Mucosa of stomach (tissue), 1 donor: ENCODE data around the gene ISX.
"Not testable (repeated sequence)": the region's sequence is repeated elsewhere in the genome, so short reads cannot be mapped to it uniquely, and the experiment has no call there.

Experiments used
- H3K27me3 ChIP-seq: one replicate; pipeline ENCODE4 v1.7.0; 2013; ENCODE audit warnings: mild to moderate bottlenecking, low read length; ENCODE audit not compliant: control insufficient read depth, insufficient read depth
- H3K36me3 ChIP-seq: one replicate; pipeline ENCODE4 v1.7.0; 2013; ENCODE audit warnings: low read length; ENCODE audit not compliant: control insufficient read depth, insufficient read depth
- H3K4me1 ChIP-seq: one replicate; pipeline ENCODE4 v1.7.0; 2013; ENCODE audit warnings: mild to moderate bottlenecking, low read length; ENCODE audit not compliant: control insufficient read depth, insufficient read depth
- H3K4me3 ChIP-seq: one replicate; pipeline ENCODE4 v1.7.0; 2013; ENCODE audit warnings: low read length
- H3K9ac ChIP-seq: one replicate; pipeline ENCODE4 v1.7.0; 2013; ENCODE audit warnings: mild to moderate bottlenecking, low read length, moderate library complexity
- H3K9me3 ChIP-seq: one replicate; pipeline ENCODE4 v1.7.0; 2013; ENCODE audit warnings: mild to moderate bottlenecking, low read length, moderate library complexity; ENCODE audit not compliant: control insufficient read depth
- donor health status: Pancreatic carcinoma.

Gene ISX

DNA sequence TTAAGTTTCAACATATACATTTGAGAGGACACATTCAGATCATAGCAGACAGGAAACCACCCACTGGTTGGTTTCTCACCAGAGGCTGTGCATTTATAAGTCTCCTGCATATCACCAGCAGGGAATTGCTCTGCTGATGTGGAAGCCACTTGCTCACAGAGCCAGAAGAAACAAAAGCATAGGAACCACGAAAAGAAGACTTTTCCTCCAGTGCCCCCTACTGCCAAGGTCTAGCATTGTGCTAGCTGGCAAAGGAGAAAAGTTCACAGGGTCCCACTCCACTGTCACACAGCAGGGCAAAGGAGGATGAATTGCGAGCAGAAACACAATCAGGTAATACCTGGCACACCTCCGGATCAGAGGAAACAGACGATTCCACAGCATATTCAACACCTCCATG, 28.9 kb upstream of the ISX start:
- H3K4me1 ChIP-seq: no peaks in the 10 kb centered on the region
- H3K27me3 ChIP-seq: no peaks in the 10 kb centered on the region
- no peak overlapping the region for H3K4me3 ChIP-seq
- no peaks in the 10 kb centered on the region for H3K36me3 ChIP-seq
- no peak overlapping the region for H3K9ac ChIP-seq
- H3K9me3 ChIP-seq: no peaks in the 10 kb centered on the region

DNA sequence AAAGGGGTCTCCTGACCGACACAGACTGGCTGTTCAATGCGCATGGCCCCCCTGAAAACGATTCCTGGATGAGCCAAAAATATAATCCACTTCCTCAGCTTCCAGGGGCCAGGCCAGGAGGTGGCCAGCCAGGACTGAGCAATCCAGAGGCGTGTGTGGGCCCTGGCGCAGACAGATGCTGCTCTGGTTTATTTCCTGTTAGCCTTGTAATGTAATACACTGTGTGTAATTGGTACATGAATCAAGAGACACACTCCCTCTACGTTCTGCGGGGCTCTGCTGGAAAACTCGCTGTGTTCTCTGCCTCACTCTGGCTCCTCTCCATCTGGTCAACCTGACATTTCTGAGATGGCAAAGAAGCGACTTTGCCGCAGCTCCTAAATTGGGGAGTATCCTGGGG, 26.3 kb upstream of the ISX start:
- Histone ChIP-seq H3K36me3 (no peaks in the 10 kb centered on the region), H3K4me1 (no peaks in the 10 kb centered on the region), H3K9ac (no peak overlapping the region), H3K27me3 (no peaks in the 10 kb centered on the region), H3K9me3 (no peaks in the 10 kb centered on the region), H3K4me3 (no peak overlapping the region)

DNA sequence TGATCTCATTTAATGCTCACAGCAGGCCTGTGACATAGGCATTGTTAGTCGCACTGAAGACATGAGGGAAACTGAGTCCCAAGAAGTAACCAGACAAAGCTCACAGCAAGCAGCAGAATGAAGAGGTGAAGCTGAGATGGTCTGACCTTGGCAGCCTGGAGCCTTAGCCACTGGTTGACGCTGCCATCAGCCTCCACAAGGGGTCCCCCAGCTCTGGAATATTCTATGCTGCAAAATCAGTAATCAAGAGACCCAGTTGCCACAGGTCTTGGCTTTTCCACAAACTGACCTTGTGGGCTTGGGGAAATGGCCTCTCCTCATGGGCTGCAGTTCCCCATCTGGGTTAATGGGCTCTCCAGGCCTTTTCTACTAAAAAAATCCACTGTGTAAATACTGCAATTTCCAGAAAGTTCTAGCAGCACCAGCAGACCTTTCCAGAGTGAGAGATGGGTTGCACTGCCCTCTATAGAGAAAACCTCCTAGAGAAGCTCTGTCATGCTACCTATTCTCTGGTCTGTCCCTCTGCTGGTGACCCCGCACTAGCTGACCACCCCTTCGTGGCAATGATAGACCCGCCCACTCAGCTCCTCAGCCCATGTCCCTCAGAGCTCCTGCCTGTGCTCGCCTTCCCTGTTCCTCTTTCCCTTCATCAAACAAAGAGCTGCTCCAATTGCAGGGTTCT, 22.6 kb upstream of the ISX start:
- Histone ChIP-seq H3K9ac (no peak overlapping the region), H3K4me1 (no peaks in the 10 kb centered on the region), H3K9me3 (no peaks in the 10 kb centered on the region), H3K36me3 (no peaks in the 10 kb centered on the region), H3K27me3 (peaks cover 6% of the 10 kb centered on the region), H3K4me3 (no peak overlapping the region)

DNA sequence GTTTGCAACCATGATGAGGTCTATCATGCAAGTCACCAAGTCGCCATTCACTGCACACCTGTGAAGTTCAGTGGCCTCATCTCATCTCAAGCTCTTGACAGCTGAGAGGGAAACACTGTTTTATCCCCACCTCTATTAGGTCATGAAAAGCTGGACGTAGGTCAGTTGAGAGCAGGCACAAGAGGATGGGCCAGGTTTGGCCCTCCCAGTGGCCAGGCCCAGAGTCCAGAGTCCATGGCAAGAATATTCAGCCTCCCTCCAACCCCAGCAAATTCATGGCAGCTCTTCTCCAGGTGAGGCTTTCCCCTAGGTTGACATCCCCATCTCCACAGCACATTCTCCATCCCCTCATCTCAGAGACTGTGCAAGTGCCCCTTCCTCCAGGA, 22.0 kb upstream of the ISX start:
- Histone ChIP-seq H3K9me3 (no peaks in the 10 kb centered on the region), H3K9ac (no peak overlapping the region), H3K4me3 (no peak overlapping the region), H3K36me3 (no peaks in the 10 kb centered on the region), H3K27me3 (peaks cover 6% of the 10 kb centered on the region), H3K4me1 (no peaks in the 10 kb centered on the region)

DNA sequence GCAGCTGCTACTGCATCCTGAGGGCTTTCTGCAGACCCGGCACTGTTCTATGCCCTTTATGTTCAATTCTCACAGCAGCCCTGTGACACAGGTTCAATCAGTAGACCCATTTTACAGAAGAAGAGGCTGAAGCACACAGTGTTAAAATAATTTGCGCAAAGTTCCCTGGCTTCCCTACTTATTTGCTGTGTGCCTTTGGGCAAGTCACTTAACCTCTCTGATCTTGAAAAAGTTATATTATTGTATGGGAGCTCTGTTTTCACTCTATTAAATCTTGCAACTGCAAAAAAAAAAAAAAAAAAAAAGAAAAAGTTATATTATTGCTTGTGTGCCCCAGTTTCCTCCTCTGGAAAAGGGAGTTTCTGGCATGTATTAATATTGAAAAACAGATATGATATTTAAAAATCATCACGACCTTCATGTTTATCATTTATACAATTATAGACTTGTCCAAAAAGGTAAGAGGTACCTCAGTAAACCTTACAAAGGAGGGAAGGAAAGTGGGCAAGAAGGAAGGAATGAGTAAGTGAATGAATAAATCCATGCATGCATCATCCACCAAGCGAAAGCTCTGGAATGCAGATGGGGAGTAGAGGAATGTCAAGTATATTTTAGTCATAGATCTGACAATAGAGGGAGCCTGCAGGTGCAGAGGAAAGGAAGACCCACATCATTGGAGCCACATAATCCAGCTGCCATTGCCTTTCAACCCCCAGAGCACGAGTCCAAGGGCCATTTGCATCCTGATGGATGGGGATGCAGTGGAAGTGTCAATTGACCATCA, 21.2 kb upstream of the ISX start:
- no peaks in the 10 kb centered on the region for H3K36me3 ChIP-seq
- H3K4me3 ChIP-seq: no peak overlapping the region
- no peak overlapping the region for H3K9ac ChIP-seq
- no peaks in the 10 kb centered on the region for H3K4me1 ChIP-seq
- H3K9me3 ChIP-seq: no peaks in the 10 kb centered on the region
- peaks cover 6% of the 10 kb centered on the region for H3K27me3 ChIP-seq

DNA sequence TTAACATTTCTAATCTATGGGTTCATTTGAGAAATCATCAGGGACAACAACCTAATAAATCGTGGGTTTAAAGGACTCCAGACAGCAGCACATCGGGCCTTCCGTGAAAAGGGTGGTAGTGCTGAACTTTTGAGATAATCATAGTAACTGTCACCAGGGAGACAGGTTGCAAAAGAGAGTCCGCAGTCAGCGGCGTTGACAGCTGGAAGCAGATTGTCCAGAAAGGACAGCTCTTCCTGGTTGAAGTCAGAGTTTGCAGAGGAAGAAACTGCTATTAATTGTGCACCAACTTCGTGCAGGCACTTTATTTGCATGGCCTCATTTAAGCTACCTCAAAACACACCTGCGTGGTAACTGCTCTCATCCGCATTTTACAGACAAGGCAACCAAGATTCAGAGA, 20.5 kb upstream of the ISX start:
- Histone ChIP-seq H3K4me3 (no peak overlapping the region), H3K4me1 (no peaks in the 10 kb centered on the region), H3K36me3 (no peaks in the 10 kb centered on the region), H3K9ac (no peak overlapping the region), H3K27me3 (peaks cover 6% of the 10 kb centered on the region), H3K9me3 (no peaks in the 10 kb centered on the region)

DNA sequence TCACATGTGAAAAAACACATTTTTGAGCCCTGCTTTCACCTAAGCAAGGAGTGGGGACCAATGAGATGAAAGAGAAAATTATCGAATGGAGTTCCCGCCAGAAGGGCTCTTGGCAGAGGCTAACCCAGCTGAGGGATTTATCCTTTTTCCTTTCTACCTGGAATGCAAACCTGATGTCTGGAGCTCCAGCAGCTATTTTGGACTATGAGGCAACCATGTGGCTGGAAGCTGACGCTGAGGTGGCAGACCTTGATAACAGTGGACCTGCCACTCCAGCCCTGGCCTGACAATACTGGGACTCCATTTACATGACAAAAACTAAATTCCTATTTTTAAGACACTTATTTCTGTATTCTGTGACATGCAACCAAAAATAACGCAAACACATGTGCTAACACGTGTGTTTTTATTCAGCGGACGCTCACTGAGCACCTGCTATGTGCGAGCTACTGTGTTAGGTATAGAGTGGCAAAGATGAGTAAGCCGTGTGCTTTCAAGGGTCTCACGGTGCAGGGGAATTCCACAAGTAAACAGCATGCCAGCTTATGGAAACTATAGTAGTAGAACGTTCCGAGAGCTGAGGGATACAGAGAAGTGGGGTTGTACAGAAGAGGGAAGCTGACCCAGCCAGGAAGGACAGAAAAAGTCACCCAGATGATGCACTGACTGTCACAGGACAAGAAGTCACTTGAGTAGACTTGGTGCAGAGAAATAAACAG, 19.1 kb upstream of the ISX start:
- H3K4me3 ChIP-seq: no peak overlapping the region
- H3K4me1 ChIP-seq: no peaks in the 10 kb centered on the region
- no peaks in the 10 kb centered on the region for H3K9me3 ChIP-seq
- peaks cover 6% of the 10 kb centered on the region for H3K27me3 ChIP-seq
- no peaks in the 10 kb centered on the region for H3K36me3 ChIP-seq
- no peak overlapping the region for H3K9ac ChIP-seq

DNA sequence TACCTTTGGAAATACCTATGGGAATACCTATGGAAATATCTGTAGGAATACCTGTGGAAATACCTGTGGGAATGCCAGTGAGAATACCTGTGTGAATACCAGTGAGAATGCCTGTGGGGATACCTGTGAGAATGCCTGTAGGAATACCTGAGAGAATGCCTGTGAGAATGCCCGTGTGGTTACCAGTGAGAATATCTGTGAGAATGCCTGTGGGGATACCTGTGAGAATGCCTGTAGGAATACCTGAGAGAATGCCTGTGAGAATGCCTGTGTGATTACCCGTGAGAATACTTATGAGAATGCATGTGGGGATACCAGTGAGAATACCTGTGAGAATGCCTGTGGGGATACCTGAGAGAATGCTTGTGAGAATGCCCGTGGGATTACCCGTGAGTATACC, 15.9 kb upstream of the ISX start:
- not testable (repeated sequence) for H3K27me3 ChIP-seq, H3K9ac ChIP-seq, H3K36me3 ChIP-seq, H3K4me1 ChIP-seq, H3K4me3 ChIP-seq, H3K9me3 ChIP-seq

DNA sequence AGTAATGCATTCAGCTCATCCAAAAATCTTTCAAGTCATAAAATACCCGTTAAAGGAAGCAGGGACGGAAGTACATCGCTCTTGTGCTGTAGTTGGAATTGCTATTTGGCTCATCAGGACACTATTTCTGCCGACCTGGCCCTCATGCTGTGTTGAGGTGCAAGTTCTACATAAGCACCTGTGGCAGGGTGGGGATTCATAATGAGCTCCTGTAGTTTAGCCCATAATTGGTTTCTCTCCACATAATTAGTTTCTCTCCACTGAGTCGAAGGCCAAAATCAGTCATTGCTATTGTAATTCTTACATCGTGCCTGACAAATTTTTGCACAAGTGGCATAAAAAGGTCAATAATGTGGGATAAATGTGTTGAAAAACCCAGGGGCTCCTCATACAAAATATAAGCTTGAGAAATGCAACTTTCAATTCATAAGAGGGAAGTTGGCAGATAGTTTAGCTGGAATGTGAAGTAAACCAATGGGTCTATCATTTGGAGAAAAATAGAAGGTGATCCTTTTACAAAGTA, 14.9 kb upstream of the ISX start:
- Histone ChIP-seq H3K27me3 (peaks cover 6% of the 10 kb centered on the region), H3K4me3 (no peak overlapping the region), H3K4me1 (no peaks in the 10 kb centered on the region)

DNA sequence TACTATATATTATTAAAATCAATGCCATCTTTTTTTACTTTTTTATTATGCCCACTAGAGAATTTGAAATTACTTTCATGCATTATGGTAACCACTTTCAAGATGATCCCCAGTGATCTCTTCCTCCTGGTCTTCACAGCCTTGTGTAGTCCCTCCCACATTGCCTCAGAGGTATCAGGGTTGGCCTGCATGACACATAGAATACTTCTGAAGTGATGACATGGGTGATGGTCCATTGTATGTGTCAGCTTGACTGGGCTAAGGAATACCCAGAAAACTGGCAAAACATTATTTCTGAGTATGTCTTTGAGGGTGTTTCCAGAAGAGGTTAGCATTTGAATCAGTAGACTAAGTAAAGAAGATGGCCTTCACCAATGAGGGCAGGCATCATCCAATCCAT, 14.2 kb upstream of the ISX start:
- peaks cover 6% of the 10 kb centered on the region for H3K27me3 ChIP-seq
- no peaks in the 10 kb centered on the region for H3K4me1 ChIP-seq
- no peak overlapping the region for H3K4me3 ChIP-seq
- no peak overlapping the region for H3K9ac ChIP-seq
- no peaks in the 10 kb centered on the region for H3K36me3 ChIP-seq
- no peaks in the 10 kb centered on the region for H3K9me3 ChIP-seq

More for the DNA sequence above, 14.9 kb upstream of the ISX start:
- Histone ChIP-seq H3K9ac (no peak overlapping the region), H3K9me3 (no peaks in the 10 kb centered on the region), H3K36me3 (no peaks in the 10 kb centered on the region)

DNA sequence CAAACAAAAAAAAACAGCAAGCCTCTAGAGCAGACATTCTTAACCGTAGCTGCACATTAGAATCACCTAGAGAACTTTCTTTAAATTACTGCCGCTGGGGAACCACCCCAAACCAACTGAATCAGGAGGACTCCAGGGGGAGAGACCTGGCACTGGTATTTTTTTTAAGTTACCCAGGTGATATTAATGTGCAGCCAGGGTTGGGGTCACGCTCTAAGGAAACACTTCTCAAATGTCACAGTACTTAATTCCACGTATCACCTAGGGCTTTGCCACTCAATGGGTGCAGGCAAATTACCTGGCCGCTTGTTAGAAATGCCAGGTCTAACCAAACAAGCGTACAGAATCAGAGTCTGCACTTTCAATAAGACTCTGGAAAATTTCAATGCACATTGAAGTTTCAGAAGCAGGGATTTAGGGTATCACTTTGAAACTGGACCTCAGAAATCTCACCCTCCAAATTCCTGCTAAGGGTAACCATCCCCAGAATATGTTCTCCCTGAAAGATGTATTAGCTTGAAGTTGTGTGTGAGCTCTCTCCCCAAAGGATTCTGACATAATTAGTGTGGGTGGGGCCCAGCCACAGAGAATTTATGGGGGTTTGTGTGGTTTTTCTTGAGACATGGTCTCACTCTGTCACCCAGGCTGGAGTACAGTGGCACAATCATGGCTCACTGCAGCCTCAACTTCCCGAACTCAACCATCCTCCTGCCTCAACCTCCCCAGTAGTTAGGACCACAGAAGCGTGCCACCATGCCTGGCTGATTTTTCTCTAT, 12.7 kb upstream of the ISX start:
- H3K36me3 ChIP-seq: no peaks in the 10 kb centered on the region
- no peak overlapping the region for H3K4me3 ChIP-seq
- no peaks in the 10 kb centered on the region for H3K9me3 ChIP-seq
- peaks cover 3% of the 10 kb centered on the region for H3K27me3 ChIP-seq
- no peak overlapping the region for H3K9ac ChIP-seq
- no peaks in the 10 kb centered on the region for H3K4me1 ChIP-seq
